Heart right ventricle (tissue), 16 donors: ENCODE results near the gene TNNC2. TPM values are rescaled to one million over a fixed set of nuclear protein-coding genes. Genes with fewer than 3 reads are reported as not detected.
A peak's percentile ranks its signal among the peaks of the same experiment; 100 is the strongest.
"Not testable (repeated sequence)": the region's sequence is repeated elsewhere in the genome, so short reads cannot be mapped to it uniquely, and the experiment has no call there.

Experiments used
- ATAC-seq, 8 donors: fragments of 200-7000 bp; cut with Tn5 transposase; one replicate each; pipeline ENCODE4 v1.9.1; 2020; ENCODE audit warnings: mild to moderate bottlenecking in 8 of 8, moderate library complexity in 8 of 8, moderate number of reproducible peaks in 1 of 8
- DNase-seq, 2 donors: peaks; one replicate each; pipeline ENCODE4 v3.0.0-alpha.2; 2020
- H3K27ac ChIP-seq, 10 donors: fragments of 200-600 bp; sonication (generic) in 2 of 10; one replicate each; pipeline versions ENCODE4 v1.5.0 to v1.8.0; 2020 to 2022; ENCODE audit warnings: mild to moderate bottlenecking in 3 of 10
- H3K27me3 ChIP-seq, 7 donors: fragments of 200-600 bp; one replicate each; pipeline ENCODE4 v1.8.0; 2021 to 2022; ENCODE audit warnings: mild to moderate bottlenecking in 2 of 7
- H3K36me3 ChIP-seq, 9 donors: fragments of 200-600 bp; sonication (generic) in 1 of 9; one replicate each; pipeline versions ENCODE4 v1.5.0 to v1.8.0; 2020 to 2022; ENCODE audit warnings: mild to moderate bottlenecking in 2 of 9
- H3K4me1 ChIP-seq, 9 donors: fragments of 200-600 bp; sonication (generic) in 1 of 9; one replicate each; pipeline versions ENCODE4 v1.5.0 to v1.8.0; 2020 to 2022; ENCODE audit warnings: mild to moderate bottlenecking in 4 of 9
- H3K4me3 ChIP-seq, 10 donors: fragments of 200-600 bp; sonication (generic) in 2 of 10; one replicate each; pipeline versions ENCODE4 v1.5.0 to v1.8.0; 2020 to 2022; ENCODE audit warnings: mild to moderate bottlenecking in 7 of 10, moderate library complexity in 2 of 10
- H3K9me3 ChIP-seq, 11 donors: fragments of 200-600 bp in 10 of 11; sonication (generic) in 2 of 11; one replicate each; pipeline versions ENCODE4 v1.5.0 to v1.8.0; 2013 to 2022; ENCODE audit warnings: mild to moderate bottlenecking in 2 of 11, control low read depth in 1 of 11, moderate library complexity in 1 of 11
- WGBS, 2 donors: extraction: QIAGEN DNeasy Blood & Tissue Kit; methylation state at CpG; one replicate each; pipeline ENCODE4 v1.1.7; 2013; ENCODE audit warnings: inconsistent platforms in 1 of 2; 5-methylcytosine and 5-hydroxymethylcytosine counted together
- intact Hi-C, 10 donors: fragments of 100-400 bp; cut with DNase I; formaldehyde crosslinking; loops; one replicate each; pipeline versions ENCODE4 v1.11.1 to v1.14.2; 2022
- polyA plus RNA-seq, 2 donors: library from polyadenylated mRNA; stranded (reverse); fragments of 200-250 nt; gene quantifications; one replicate each; pipeline ENCODE4 v1.2.3, GENCODE V29; 2013
- total RNA-seq, 10 donors: library from RNA; stranded (reverse); fragmentation: NEBNext Ultra II Directional in 3 of 10; extraction: Animal tissue kit (Norgen Biotek cat#: 25700) in 3 of 10; gene quantifications; one replicate each; pipeline versions ENCODE4 v1.2.1 to v1.2.4, GENCODE V29; 2021 to 2023
- TF ChIP-seq, protein P1 (sequence below), 9 donors: fragments of 200-600 bp; sonication (generic) in 2 of 9; IDR thresholded peaks; one replicate each; pipeline versions ENCODE4 v1.5.0 to v1.8.0; 2021 to 2022; ENCODE audit warnings: antibody characterized with exemption in 9 of 9, mild to moderate bottlenecking in 5 of 9, moderate library complexity in 1 of 9
- donor health status: Arrhythmogenic right ventricular cardiomyopathy.
- donor health status: ischemic (EF 13 %, LVEDD 7.1; RV severe dilation, severe dysfunction).
- donor health status: healthy with polysubstance abuse.
- donor health status: DM: no; HTN: yes; CAD: no.
- donor health status: DM: no; HTN: no; CAD: no.
- donor health status: ischemic (EF 25% LVEDD 6.9; RV normal size, moderate dysfunction).
- donor health status: ischemic (EF 25% LVEDD 5.7; RV mildly dilated, moderate dysfunction).
- donor health status: healthy.
- donor health status: DM: yes; HTN: yes; CAD: no.
- donor health status: Ischemic cardiomyopathy.
- donor health status: ischemic (EF 35%, LVEDD 5.7; RV mildly dilated, moderate dysfunction).
- donor health status: nonischemic (EF 11% LVEDD 7.7; RV severe dilation, severe dysfunction).
- donor health status: DM: yes; HTN: yes; CAD: no.
- donor health status: PGD.
- donor health status: ischemic (EF 29% LVEDD 5.4; RV normal size, mild dysfunction).
- donor health status: nonischemic (EF 23%, LVEDD 6.1; RV moderate dilation, normal function).

The TNNC2 gene
- total and polyA plus RNA-seq, 12 donors, result 0.44 to 0.88 (median 0.59) TPM; not detected in 9

- no peak overlapping the region for H3K4me3 ChIP-seq
- no peaks in the 10 kb centered on the region for H3K27me3 ChIP-seq
- TF ChIP-seq, protein P1, sequence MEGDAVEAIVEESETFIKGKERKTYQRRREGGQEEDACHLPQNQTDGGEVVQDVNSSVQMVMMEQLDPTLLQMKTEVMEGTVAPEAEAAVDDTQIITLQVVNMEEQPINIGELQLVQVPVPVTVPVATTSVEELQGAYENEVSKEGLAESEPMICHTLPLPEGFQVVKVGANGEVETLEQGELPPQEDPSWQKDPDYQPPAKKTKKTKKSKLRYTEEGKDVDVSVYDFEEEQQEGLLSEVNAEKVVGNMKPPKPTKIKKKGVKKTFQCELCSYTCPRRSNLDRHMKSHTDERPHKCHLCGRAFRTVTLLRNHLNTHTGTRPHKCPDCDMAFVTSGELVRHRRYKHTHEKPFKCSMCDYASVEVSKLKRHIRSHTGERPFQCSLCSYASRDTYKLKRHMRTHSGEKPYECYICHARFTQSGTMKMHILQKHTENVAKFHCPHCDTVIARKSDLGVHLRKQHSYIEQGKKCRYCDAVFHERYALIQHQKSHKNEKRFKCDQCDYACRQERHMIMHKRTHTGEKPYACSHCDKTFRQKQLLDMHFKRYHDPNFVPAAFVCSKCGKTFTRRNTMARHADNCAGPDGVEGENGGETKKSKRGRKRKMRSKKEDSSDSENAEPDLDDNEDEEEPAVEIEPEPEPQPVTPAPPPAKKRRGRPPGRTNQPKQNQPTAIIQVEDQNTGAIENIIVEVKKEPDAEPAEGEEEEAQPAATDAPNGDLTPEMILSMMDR (IDR thresholded peaks at IDR 0.05), result peak; percentile 48 to 82 (median 71)
- DNase-seq (peak in 1 of 2 donors; percentile 61), ATAC-seq (peak; percentile 55 to 86 (median 70))
- 28 to 32% methylated on average over 4 of the region's 4 CpGs for WGBS, 2 donors
- peaks cover 0 to 27% (median 4%) of the 10 kb centered on the region in 9 donors for H3K4me1 ChIP-seq
- no peaks in the 10 kb centered on the region for H3K9me3 ChIP-seq
- H3K27ac ChIP-seq, result peak overlapping the region in 1 of 10 donors; percentile 6
- peaks cover 0 to 76% (median 49%) of the 10 kb centered on the region in 9 donors for H3K36me3 ChIP-seq
- intact Hi-C loops, result loop anchor here in 1 of 10 donors (10.0 kb wide), 1 partner anchor 834 kb away; the partner anchor contains the start of genes STK4 and TOMM34
These were observed 28.0 kb downstream of the TNNC2 start for GRCh38 chr20:45798935-45799642.

DNA sequence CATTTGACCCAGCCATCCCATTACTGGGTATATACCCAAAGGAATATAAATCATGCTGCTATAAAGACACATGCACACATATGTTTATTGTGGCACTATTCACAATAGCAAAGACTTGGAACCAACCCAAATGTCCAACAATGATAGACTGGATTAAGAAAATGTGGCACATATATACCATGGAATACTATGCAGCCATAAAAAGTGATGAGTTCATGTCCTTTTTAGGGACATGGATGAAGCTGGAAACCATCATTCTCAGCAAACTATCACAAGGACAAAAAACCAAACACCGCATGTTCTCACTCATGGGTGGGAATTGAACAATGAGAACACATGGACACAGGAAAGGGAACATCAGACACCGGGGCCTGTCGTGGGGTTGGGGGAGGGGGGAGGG lies 29.2 kb downstream of the TNNC2 start:
- H3K36me3 ChIP-seq, result peaks cover 0 to 72% (median 38%) of the 10 kb centered on the region in 9 donors
- not testable (repeated sequence) for H3K27me3 ChIP-seq, H3K4me3 ChIP-seq, H3K9me3 ChIP-seq, DNase-seq, H3K27ac ChIP-seq, ATAC-seq
- peaks cover 0 to 36% (median 6%) of the 10 kb centered on the region in 9 donors for H3K4me1 ChIP-seq
- WGBS, 2 donors, result 91 to 95% methylated on average over 3 of the region's 3 CpGs
- intact Hi-C loops, result loop anchor here in 1 of 10 donors (10.0 kb wide), 1 partner anchor 833 kb away; the partner anchor contains the start of genes STK4 and TOMM34

DNA sequence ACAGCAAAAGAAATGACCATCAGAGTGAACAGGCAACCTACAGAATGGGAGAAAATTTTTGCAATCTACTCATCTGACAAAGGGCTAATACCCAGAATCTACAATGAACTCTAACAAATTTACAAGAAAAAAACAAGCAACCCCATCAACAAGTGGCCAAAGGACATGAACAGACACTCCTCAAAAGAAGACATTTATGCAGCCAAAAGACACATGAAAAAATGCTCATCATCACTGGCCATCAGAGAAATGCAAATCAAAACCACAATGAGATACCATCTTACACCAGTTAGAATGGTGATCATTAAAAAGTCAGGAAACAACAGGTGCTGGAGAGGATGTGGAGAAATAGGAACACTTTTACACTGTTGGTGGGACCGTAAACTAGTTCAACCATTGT lies 29.6 kb downstream of the TNNC2 start:
- H3K27ac ChIP-seq, H3K9me3 ChIP-seq, ATAC-seq, DNase-seq, H3K27me3 ChIP-seq, H3K4me3 ChIP-seq: not testable (repeated sequence)
- peaks cover 0 to 40% (median 10%) of the 10 kb centered on the region in 9 donors for H3K4me1 ChIP-seq
- H3K36me3 ChIP-seq, result peaks cover 0 to 68% (median 34%) of the 10 kb centered on the region in 9 donors
- WGBS, 2 donors, result no CpG with 5 or more reads among the region's 1 CpG
- intact Hi-C loops, result loop anchor here in 1 of 10 donors (10.0 kb wide), 1 partner anchor 833 kb away; the partner anchor contains the start of genes STK4 and TOMM34

DNA sequence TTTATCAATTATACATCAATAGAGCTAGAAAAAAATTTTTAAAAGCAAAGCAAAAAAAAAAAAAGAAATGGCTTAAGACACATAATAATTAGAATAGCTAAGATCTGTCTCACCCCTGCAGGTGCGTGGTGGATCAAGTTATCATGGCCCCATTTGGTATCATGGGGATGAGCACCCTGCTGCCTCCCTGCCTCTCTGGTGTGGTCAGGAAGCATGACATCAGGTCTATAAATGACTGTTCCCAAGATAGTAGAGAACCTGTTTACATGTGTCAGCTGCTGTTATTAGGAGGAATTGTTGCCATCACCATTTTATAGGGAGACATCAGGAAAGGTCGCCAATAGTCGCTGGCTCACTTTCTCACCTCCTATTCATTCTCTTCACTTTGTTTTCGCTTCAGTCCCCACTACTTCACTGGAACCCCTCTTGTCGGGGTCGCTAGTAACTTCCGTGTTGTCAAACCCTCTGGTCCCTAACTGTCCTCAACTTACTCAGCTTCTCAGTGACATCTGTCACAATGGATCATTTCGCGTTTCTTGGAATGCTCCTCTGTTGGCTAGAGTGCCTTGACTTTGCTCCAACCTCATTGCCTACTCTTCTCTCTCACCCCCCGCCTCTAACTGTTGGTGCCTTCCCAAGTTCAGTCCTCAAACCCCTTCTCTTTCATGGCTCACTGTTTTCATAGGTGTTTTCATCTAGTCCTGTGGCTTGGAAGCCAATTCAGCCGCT lies 30.6 kb downstream of the TNNC2 start:
- peak in 2 of 8 donors; percentile 52 to 56 for ATAC-seq
- no peaks in the 10 kb centered on the region for H3K27me3 ChIP-seq
- H3K4me1 ChIP-seq, result peaks cover 5 to 43% (median 13%) of the 10 kb centered on the region in 9 donors
- no peak for DNase-seq
- intact Hi-C loops, result loop anchor here in 1 of 10 donors (10.0 kb wide), 1 partner anchor 832 kb away; the partner anchor contains the start of genes STK4 and TOMM34
- H3K9me3 ChIP-seq, result no peaks in the 10 kb centered on the region
- no peak overlapping the region for H3K4me3 ChIP-seq
- WGBS, 2 donors, result 88 to 93% methylated on average over 11 of the region's 11 CpGs
- peak overlapping the region in 4 of 10 donors; percentile 26 to 39 (median 32) for H3K27ac ChIP-seq
- TF ChIP-seq, protein P1 (IDR thresholded peaks at IDR 0.05), result no peak
- H3K36me3 ChIP-seq, result peaks cover 0 to 58% (median 25%) of the 10 kb centered on the region in 9 donors
